IMR-90 (cell line): ENCODE measurements around the gene RUNX3. TPM values are rescaled to one million over a fixed set of nuclear protein-coding genes. Genes with fewer than 3 reads are reported as not detected.

Experiments used
- ATAC-seq: fragments of 200-7000 bp; cut with Tn5 transposase; 2 replicates; pipeline ENCODE4 v1.9.1; 2020; ENCODE audit warnings: low read depth, mild to moderate bottlenecking, moderate library complexity
- BruUV-seq: library from RNA; stranded (reverse); fragments of 400-500 nt; replicated peaks from 2 replicates; lab custom pipeline; 2021; lab: Mats Ljungman, UMichigan
- CTCF ChIA-PET: fragments of 300-600 bp; formaldehyde crosslinking; extraction: SDS; loops from one replicate; lab custom pipeline; 2021; ENCODE audit warnings: antibody characterized with exemption; lab: Yijun Ruan, JAX
- POLR2A ChIA-PET: fragments of 300-600 bp; sonication (Branson Sonifier 250); formaldehyde crosslinking; loops from one replicate; lab custom pipeline; 2022; ENCODE audit warnings: antibody characterized with exemption; ENCODE audit not compliant: unreplicated experiment; lab: Charles Lee
- DNase-seq: peaks from one replicate; pipeline ENCODE4 v3.0.0; 2013
- H2AFZ ChIP-seq: replicated peaks from 2 replicates; pipeline ENCODE3; 2013; ENCODE audit warnings: low read length, mild to moderate bottlenecking; ENCODE audit not compliant: poor library complexity
- H2AK5ac ChIP-seq: 2 replicates; pipeline ENCODE4 v1.6.1; 2013; ENCODE audit warnings: low read depth, low read length, inconsistent platforms
- H2AK9ac ChIP-seq: replicated peaks from 2 replicates; pipeline ENCODE3; 2013; ENCODE audit warnings: mild to moderate bottlenecking, low read depth, low read length, moderate library complexity; ENCODE audit not compliant: poor library complexity
- H2BK120ac ChIP-seq: 2 replicates; pipeline ENCODE4 v1.6.1; 2013; ENCODE audit warnings: low read depth, low read length, inconsistent platforms
- H2BK15ac ChIP-seq: 3 replicates; pipeline ENCODE4 v1.6.1; 2013; ENCODE audit warnings: low read depth, low read length, inconsistent platforms
- H2BK20ac ChIP-seq: 2 replicates; pipeline ENCODE4 v1.6.1; 2013; ENCODE audit warnings: low read depth, mild to moderate bottlenecking, inconsistent platforms, low read length, moderate library complexity
- H2BK5ac ChIP-seq: 2 replicates; pipeline ENCODE4 v1.6.1; 2013; ENCODE audit warnings: mild to moderate bottlenecking, low read depth, low read length, inconsistent platforms; ENCODE audit not compliant: poor library complexity, severe bottlenecking
- H3K14ac ChIP-seq: replicated peaks from 2 replicates; pipeline ENCODE4 v1.6.1; 2013; ENCODE audit warnings: low read depth, low read length, inconsistent platforms
- H3K18ac ChIP-seq: 2 replicates; pipeline ENCODE4 v1.6.1; 2013; ENCODE audit warnings: low read depth, low read length, control low read depth
- H3K23ac ChIP-seq: 2 replicates; pipeline ENCODE4 v1.6.1; 2013; ENCODE audit warnings: low read depth, low read length, inconsistent platforms
- H3K27ac ChIP-seq: 2 replicates; pipeline ENCODE4 v1.5.1; 2013; ENCODE audit warnings: mild to moderate bottlenecking, control low read depth, low read length; ENCODE audit not compliant: insufficient read depth
- H3K27me3 ChIP-seq: 2 replicates; pipeline ENCODE4 v1.6.1; 2013; ENCODE audit warnings: low read length; ENCODE audit not compliant: control insufficient read depth, insufficient read depth
- H3K36me3 ChIP-seq: 2 replicates; pipeline ENCODE4 v1.6.1; 2013; ENCODE audit warnings: low read length, mixed read lengths; ENCODE audit not compliant: control insufficient read depth, insufficient read depth
- H3K4ac ChIP-seq: 2 replicates; pipeline ENCODE4 v1.6.1; 2013; ENCODE audit warnings: low read depth, low read length, inconsistent platforms
- H3K4me1 ChIP-seq: 2 replicates; pipeline ENCODE4 v1.6.1; 2013; ENCODE audit warnings: low read length, mixed read lengths; ENCODE audit not compliant: control insufficient read depth, insufficient read depth
- H3K4me2 ChIP-seq: 2 replicates; pipeline ENCODE4 v1.6.1; 2013; ENCODE audit warnings: low read depth, mild to moderate bottlenecking, control low read depth, low read length, moderate library complexity
- H3K4me3 ChIP-seq: 2 replicates; pipeline ENCODE4 v1.5.1; 2013; ENCODE audit warnings: low read depth, mild to moderate bottlenecking, control low read depth, low read length, moderate library complexity; ENCODE audit not compliant: insufficient read depth
- H3K56ac ChIP-seq: 2 replicates; pipeline ENCODE4 v1.6.1; 2013; ENCODE audit warnings: low read length, inconsistent platforms; ENCODE audit not compliant: insufficient read depth; ENCODE audit errors: extremely low read depth
- H3K79me1 ChIP-seq, 2 experiments: 2 replicates each; pipeline ENCODE4 v1.6.1; 2013; ENCODE audit warnings: low read length in 2 of 2, inconsistent platforms in 1 of 2, low read depth in 1 of 2
- H3K9ac ChIP-seq: 2 replicates; pipeline ENCODE4 v1.6.1; 2013; ENCODE audit warnings: low read depth, low read length, control low read depth
- H3K9me1 ChIP-seq: 2 replicates; pipeline ENCODE4 v1.6.1; 2013; ENCODE audit warnings: low read length, inconsistent platforms; ENCODE audit not compliant: insufficient read depth
- H3K9me3 ChIP-seq: 2 replicates; pipeline ENCODE4 v1.6.1; 2013; ENCODE audit warnings: low read length; ENCODE audit not compliant: control insufficient read depth, insufficient read depth
- H4K20me1 ChIP-seq: 2 replicates; pipeline ENCODE4 v1.6.1; 2013; ENCODE audit warnings: low read length, inconsistent platforms; ENCODE audit not compliant: insufficient read depth
- H4K5ac ChIP-seq: 2 replicates; pipeline ENCODE4 v1.6.1; 2013; ENCODE audit warnings: mild to moderate bottlenecking, low read depth, low read length, control low read depth
- H4K8ac ChIP-seq, 2 experiments: 2 replicates each; pipeline ENCODE4 v1.6.1; 2013; ENCODE audit warnings: low read depth in 2 of 2, low read length in 2 of 2, control low read depth in 1 of 2, inconsistent platforms in 1 of 2
- H4K91ac ChIP-seq: 2 replicates; pipeline ENCODE4 v1.6.1; 2013; ENCODE audit warnings: low read depth, low read length, inconsistent platforms; ENCODE audit not compliant: insufficient read depth
- BHLHE40 ChIP-seq: fragments of 150-350 bp; IDR thresholded peaks from 2 replicates; pipeline ENCODE4 v1.6.1; 2016; ENCODE audit warnings: mild to moderate bottlenecking, low read depth, low read length
- CHD1 ChIP-seq: IDR thresholded peaks from 2 replicates; pipeline ENCODE4 v1.6.1; 2012; ENCODE audit warnings: low read depth, low read length, improper control_type of control experiment
- MAFK ChIP-seq: IDR thresholded peaks from 2 replicates; pipeline ENCODE4 v1.6.1; 2012; ENCODE audit warnings: low read depth, low read length, improper control_type of control experiment
- MAZ ChIP-seq: IDR thresholded peaks from 2 replicates; pipeline ENCODE4 v1.6.1; 2012; ENCODE audit warnings: low read depth, mild to moderate bottlenecking, low read length, improper control_type of control experiment, moderate library complexity, borderline replicate concordance
- MXI1 ChIP-seq: IDR thresholded peaks from 2 replicates; pipeline ENCODE4 v1.6.1; 2012; ENCODE audit warnings: low read depth, mild to moderate bottlenecking, low read length, moderate library complexity, borderline replicate concordance
- NFE2L2 ChIP-seq: fragments of 150-350 bp; IDR thresholded peaks from 2 replicates; pipeline ENCODE4 v1.6.1; 2016; ENCODE audit warnings: low read depth, mild to moderate bottlenecking, low read length
- POLR2A ChIP-seq: IDR thresholded peaks from 2 replicates; pipeline ENCODE4 v1.6.1; 2012; ENCODE audit warnings: mild to moderate bottlenecking, low read depth, low read length
- RAD21 ChIP-seq: IDR thresholded peaks from 2 replicates; pipeline ENCODE4 v1.6.1; 2012; ENCODE audit warnings: low read length, improper control_type of control experiment
- RCOR1 ChIP-seq: IDR thresholded peaks from 2 replicates; pipeline ENCODE4 v1.6.1; 2012; ENCODE audit warnings: mild to moderate bottlenecking, low read length, improper control_type of control experiment; ENCODE audit not compliant: insufficient replicate concordance
- RFX5 ChIP-seq: IDR thresholded peaks from 2 replicates; pipeline ENCODE4 v1.8.0; 2012; ENCODE audit warnings: low read depth, mild to moderate bottlenecking, low read length, moderate library complexity
- SMC3 ChIP-seq: fragments of 150-350 bp; IDR thresholded peaks from 2 replicates; pipeline ENCODE4 v1.6.1; 2016; ENCODE audit warnings: low read depth, mild to moderate bottlenecking, antibody characterized with exemption, low read length, moderate library complexity
- WGBS, 2 experiments: methylation state at CpG; one replicate each; pipeline versions ENCODE4 v1.1.5 to v1.1.7; 2013; ENCODE audit warnings: missing lambda C conversion rate in 2 of 2; ENCODE audit not compliant: insufficient read length in 1 of 2; ENCODE audit errors: extremely low coverage in 2 of 2; 5-methylcytosine and 5-hydroxymethylcytosine counted together
- dilution Hi-C: fragments of 300-500 bp; cut with HindIII; formaldehyde crosslinking; loops from one replicate; pipeline ENCODE4 v1.14.3; 2018; ENCODE audit warnings: low sequenced_read_pairs; ENCODE audit not compliant: unreplicated experiment
- in situ Hi-C: fragments of 300-500 bp; cut with MboI; formaldehyde crosslinking; loops from 3 replicates; pipeline ENCODE4 v1.14.3; 2019; ENCODE audit warnings: low sequenced_read_pairs, inconsistent platforms, mixed read lengths
- intact Hi-C: fragments of 100-400 bp; cut with micrococcal nuclease; formaldehyde crosslinking; loops from 2 replicates; pipeline ENCODE4 v1.10.0; 2022
- polyA plus RNA-seq, 3 experiments: library from polyadenylated mRNA; depleted of rRNA; stranded (reverse); fragments of >200 nt; gene quantifications; 2 replicates each; pipeline ENCODE4 v1.2.3, GENCODE V29; 2012; ENCODE audit warnings: low replicate concordance in 1 of 3
- total RNA-seq: library from RNA; depleted of rRNA; stranded (reverse); fragments of >200 nt; gene quantifications from 2 replicates; pipeline ENCODE4 v1.2.3, GENCODE V29; 2012
- TF ChIP-seq, protein P1 (sequence below): conservative IDR thresholded peaks from 2 replicates; pipeline ENCODE4 v1.5.1; 2012; ENCODE audit warnings: mild to moderate bottlenecking, low read depth, low read length, improper control_type of control experiment
- TF ChIP-seq, protein P2 (sequence below): fragments of 150-350 bp; IDR thresholded peaks from 2 replicates; pipeline ENCODE4 v1.6.1; 2017; ENCODE audit warnings: mild to moderate bottlenecking, antibody characterized with exemption, low read length, low read depth
- TF ChIP-seq, protein P3 (sequence below): fragments of 150-350 bp; IDR thresholded peaks from 2 replicates; pipeline ENCODE4 v1.6.1; 2016; ENCODE audit warnings: low read depth, mild to moderate bottlenecking, low read length, moderate library complexity, borderline replicate concordance

RUNX3 gene
- total and polyA plus RNA-seq, 2 of the 4 experiments (the other 2 are of a cell fraction): 0.07 TPM; not detected in 1

DNA sequence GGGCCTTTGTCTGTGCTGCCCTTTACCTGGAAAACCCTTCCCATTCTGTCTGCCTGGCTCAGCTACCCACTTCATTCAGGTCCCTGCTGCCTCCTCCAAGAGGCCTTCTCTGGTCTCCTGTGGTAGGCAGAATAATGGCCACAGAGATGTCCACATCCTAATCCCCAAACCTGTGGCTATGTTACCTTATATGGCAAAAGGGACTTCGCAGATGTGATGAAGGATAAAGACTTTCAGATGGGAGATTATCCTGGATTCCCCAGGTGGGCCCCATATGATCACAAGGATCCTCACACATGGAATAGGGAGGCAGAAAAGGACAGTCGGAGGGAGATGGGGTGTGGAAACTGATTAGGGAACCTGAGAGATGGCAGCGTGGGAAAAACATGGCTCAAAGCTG is 14.2 kb upstream of the RUNX3 start (continued):
- TF ChIP-seq, protein P1, sequence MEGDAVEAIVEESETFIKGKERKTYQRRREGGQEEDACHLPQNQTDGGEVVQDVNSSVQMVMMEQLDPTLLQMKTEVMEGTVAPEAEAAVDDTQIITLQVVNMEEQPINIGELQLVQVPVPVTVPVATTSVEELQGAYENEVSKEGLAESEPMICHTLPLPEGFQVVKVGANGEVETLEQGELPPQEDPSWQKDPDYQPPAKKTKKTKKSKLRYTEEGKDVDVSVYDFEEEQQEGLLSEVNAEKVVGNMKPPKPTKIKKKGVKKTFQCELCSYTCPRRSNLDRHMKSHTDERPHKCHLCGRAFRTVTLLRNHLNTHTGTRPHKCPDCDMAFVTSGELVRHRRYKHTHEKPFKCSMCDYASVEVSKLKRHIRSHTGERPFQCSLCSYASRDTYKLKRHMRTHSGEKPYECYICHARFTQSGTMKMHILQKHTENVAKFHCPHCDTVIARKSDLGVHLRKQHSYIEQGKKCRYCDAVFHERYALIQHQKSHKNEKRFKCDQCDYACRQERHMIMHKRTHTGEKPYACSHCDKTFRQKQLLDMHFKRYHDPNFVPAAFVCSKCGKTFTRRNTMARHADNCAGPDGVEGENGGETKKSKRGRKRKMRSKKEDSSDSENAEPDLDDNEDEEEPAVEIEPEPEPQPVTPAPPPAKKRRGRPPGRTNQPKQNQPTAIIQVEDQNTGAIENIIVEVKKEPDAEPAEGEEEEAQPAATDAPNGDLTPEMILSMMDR: no peak
- TF ChIP-seq MAFK (no peak), RFX5 (no peak), BHLHE40 (no peak), MXI1 (no peak)

DNA sequence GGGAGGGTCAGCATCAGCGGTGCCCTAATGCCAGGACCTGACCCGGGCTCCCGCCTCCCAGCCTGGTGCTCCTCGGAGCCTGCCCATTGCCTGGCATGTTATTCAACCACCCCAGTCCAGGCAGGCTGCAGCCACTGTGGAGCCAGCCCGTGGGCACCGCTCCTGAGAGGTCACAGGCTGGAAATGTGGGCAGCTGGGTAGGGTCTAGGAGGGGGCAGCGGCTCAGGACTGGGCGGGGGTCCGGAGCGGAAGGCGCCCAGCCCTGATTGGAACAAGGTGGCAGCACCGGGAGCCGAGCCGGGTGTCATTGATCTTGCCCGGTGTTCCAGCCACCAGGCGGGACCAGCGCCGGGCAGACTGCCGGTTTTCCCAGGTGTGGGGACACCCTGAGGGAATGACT is 12.7 kb upstream of the RUNX3 start:
- peaks cover 3% of the 10 kb centered on the region; the same call in 1 of the 2 replicates for H3K9me3 ChIP-seq
- no peaks in the 10 kb centered on the region for H4K20me1 ChIP-seq
- no peak overlapping the region for H3K56ac ChIP-seq
- CTCF ChIA-PET: no interaction called here
- no TSS peak for BruUV-seq
- no peak overlapping the region for H2AK9ac ChIP-seq
- H3K9me1 ChIP-seq: peaks cover 5% of the 10 kb centered on the region; the same call in 1 of the 2 replicates
- no peak overlapping the region for H2BK120ac ChIP-seq
- H3K36me3 ChIP-seq: no peaks in the 10 kb centered on the region
- no peak overlapping the region for H4K8ac ChIP-seq
- in situ Hi-C loops (loop anchor here (5.0 kb wide), 1 partner anchor 95 kb away; no protein-coding TSS in a partner anchor), intact Hi-C loops (no loop called here), dilution Hi-C loops (no loop called here)
- H3K4me3 ChIP-seq: no peak overlapping the region
- no peak overlapping the region for H3K9ac ChIP-seq
- no peak overlapping the region for H3K18ac ChIP-seq
- no peak overlapping the region for H4K91ac ChIP-seq
- no peak overlapping the region for H2AK5ac ChIP-seq
- H4K5ac ChIP-seq: no peak overlapping the region
- ATAC-seq (no peak), DNase-seq (no peak)
- no peak overlapping the region for H3K23ac ChIP-seq
- WGBS, 2 experiments: 87% methylated on average over 6 of the region's 19 CpGs; no CpG with 5 or more reads in 1 of the 2 experiments
- no peak overlapping the region for H2BK15ac ChIP-seq
- POLR2A ChIA-PET: no interaction called here
- no peak overlapping the region for H2BK5ac ChIP-seq
- no peak overlapping the region for H2BK20ac ChIP-seq
- no peaks in the 10 kb centered on the region for H3K79me1 ChIP-seq
- H3K14ac ChIP-seq: no peak overlapping the region
- H2AFZ ChIP-seq: no peak overlapping the region
- no peak overlapping the region for H3K4ac ChIP-seq
- H3K27me3 ChIP-seq: peaks cover 19% of the 10 kb centered on the region; the same call in 1 of the 2 replicates
- H3K27ac ChIP-seq: no peak overlapping the region
- peaks cover 5% of the 10 kb centered on the region for H3K4me1 ChIP-seq
- no peak overlapping the region for H3K4me2 ChIP-seq
- no peak for TF ChIP-seq CHD1
- no peak for TF ChIP-seq MAZ
- TF ChIP-seq MXI1: no peak
- no peak for TF ChIP-seq NFE2L2
- TF ChIP-seq MAFK: no peak
- TF ChIP-seq, protein P2, sequence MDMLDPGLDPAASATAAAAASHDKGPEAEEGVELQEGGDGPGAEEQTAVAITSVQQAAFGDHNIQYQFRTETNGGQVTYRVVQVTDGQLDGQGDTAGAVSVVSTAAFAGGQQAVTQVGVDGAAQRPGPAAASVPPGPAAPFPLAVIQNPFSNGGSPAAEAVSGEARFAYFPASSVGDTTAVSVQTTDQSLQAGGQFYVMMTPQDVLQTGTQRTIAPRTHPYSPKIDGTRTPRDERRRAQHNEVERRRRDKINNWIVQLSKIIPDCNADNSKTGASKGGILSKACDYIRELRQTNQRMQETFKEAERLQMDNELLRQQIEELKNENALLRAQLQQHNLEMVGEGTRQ: no peak
- TF ChIP-seq BHLHE40: no peak
- TF ChIP-seq RAD21: no peak
- no peak for TF ChIP-seq RFX5
- no peak for TF ChIP-seq SMC3
- no peak for TF ChIP-seq RCOR1
- TF ChIP-seq, protein P3, sequence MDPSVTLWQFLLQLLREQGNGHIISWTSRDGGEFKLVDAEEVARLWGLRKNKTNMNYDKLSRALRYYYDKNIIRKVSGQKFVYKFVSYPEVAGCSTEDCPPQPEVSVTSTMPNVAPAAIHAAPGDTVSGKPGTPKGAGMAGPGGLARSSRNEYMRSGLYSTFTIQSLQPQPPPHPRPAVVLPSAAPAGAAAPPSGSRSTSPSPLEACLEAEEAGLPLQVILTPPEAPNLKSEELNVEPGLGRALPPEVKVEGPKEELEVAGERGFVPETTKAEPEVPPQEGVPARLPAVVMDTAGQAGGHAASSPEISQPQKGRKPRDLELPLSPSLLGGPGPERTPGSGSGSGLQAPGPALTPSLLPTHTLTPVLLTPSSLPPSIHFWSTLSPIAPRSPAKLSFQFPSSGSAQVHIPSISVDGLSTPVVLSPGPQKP: no peak
- TF ChIP-seq POLR2A: no peak
